Smooth muscle cell (in vitro differentiated cells): ENCODE measurements around the gene INIP. TPM values are rescaled to one million over a fixed set of nuclear protein-coding genes. Genes with fewer than 3 reads are reported as not detected.

Experiments
- DNase-seq: peaks from one replicate; lab custom pipeline; 2025; ENCODE audit not compliant: unreplicated experiment; lab: John Stamatoyannopoulos, UW
- H2AFZ ChIP-seq: fragments of 200-600 bp; sonication (generic); 2 replicates; pipeline ENCODE4 v1.6.0; 2016; ENCODE audit warnings: antibody characterized with exemption, low read depth, mild to moderate bottlenecking
- H3F3A ChIP-seq: fragments of 200-600 bp; sonication (generic); 2 replicates; pipeline ENCODE4 v1.6.0; 2017; ENCODE audit warnings: antibody characterized with exemption, low read depth
- H3K27ac ChIP-seq: fragments of 200-600 bp; sonication (generic); 2 replicates; pipeline ENCODE4 v1.5.1; 2016; ENCODE audit warnings: low read depth, mild to moderate bottlenecking
- H3K27me3 ChIP-seq: fragments of 200-600 bp; sonication (generic); 2 replicates; pipeline ENCODE4 v1.6.1; 2016; ENCODE audit warnings: low read depth, mild to moderate bottlenecking
- H3K36me3 ChIP-seq: fragments of 200-600 bp; sonication (generic); 2 replicates; pipeline ENCODE4 v1.5.1; 2016; ENCODE audit warnings: low read depth
- H3K4me1 ChIP-seq: fragments of 200-600 bp; sonication (generic); 2 replicates; pipeline ENCODE4 v1.5.1; 2016; ENCODE audit warnings: low read depth
- H3K4me2 ChIP-seq: fragments of 200-600 bp; sonication (generic); 2 replicates; pipeline ENCODE4 v1.6.0; 2016; ENCODE audit warnings: mild to moderate bottlenecking
- H3K4me3 ChIP-seq: fragments of 200-600 bp; sonication (generic); 2 replicates; pipeline ENCODE4 v1.5.1; 2016; ENCODE audit warnings: mild to moderate bottlenecking
- H3K79me2 ChIP-seq: fragments of 200-600 bp; sonication (generic); 2 replicates; pipeline ENCODE4 v1.6.0; 2016; ENCODE audit warnings: low read depth, mild to moderate bottlenecking
- H3K9ac ChIP-seq: fragments of 200-600 bp; sonication (generic); 2 replicates; pipeline ENCODE4 v1.6.0; 2016; ENCODE audit warnings: low read depth
- H3K9me3 ChIP-seq: fragments of 200-600 bp; sonication (generic); replicated peaks from 2 replicates; pipeline ENCODE4 v1.5.1; 2016; ENCODE audit warnings: low read depth
- H4K20me1 ChIP-seq: fragments of 200-600 bp; sonication (generic); 2 replicates; pipeline ENCODE4 v1.6.0; 2016; ENCODE audit warnings: low read depth
- CTCF ChIP-seq: fragments of 200-600 bp; sonication (generic); IDR thresholded peaks from 2 replicates; pipeline ENCODE4 v1.5.1; 2017; ENCODE audit warnings: borderline replicate concordance, mild to moderate bottlenecking, antibody characterized with exemption; ENCODE audit not compliant: insufficient read depth, poor library complexity, severe bottlenecking
- WGBS: methylation state at CpG from one replicate; pipeline ENCODE4 v1.1.7; 2016; ENCODE audit warnings: low lambda C conversion rate; 5-methylcytosine and 5-hydroxymethylcytosine counted together
- polyA plus RNA-seq: library from polyadenylated mRNA; unstranded; fragments of >200 nt; fragmentation: Nextera tagmentation; extraction: Ambion mirVana; gene quantifications from 2 replicates; pipeline ENCODE4 v1.2.1, GENCODE V29; 2016
- total RNA-seq: library from RNA; depleted of rRNA; stranded (reverse); fragments of >200 nt; gene quantifications from 2 replicates; pipeline ENCODE4 v1.2.3, GENCODE V29; 2014

The INIP gene
- total and polyA plus RNA-seq, 2 experiments from 2014 or later: 19.8 to 25.8 TPM

GRCh38 chr9:112720113-112720780 is 2.3 kb upstream of the INIP start:
- H3K4me1 ChIP-seq: peaks cover 5% of the 10 kb centered on the region
- DNase-seq: no peak
- H2AFZ ChIP-seq: no peak overlapping the region
- no peak overlapping the region for H3K4me2 ChIP-seq
- 89% methylated on average over 4 of the region's 4 CpGs for WGBS
- no peak overlapping the region for H3K27ac ChIP-seq
- no peak overlapping the region for H3K9ac ChIP-seq
- H3K36me3 ChIP-seq: no peaks in the 10 kb centered on the region
- H3K4me3 ChIP-seq: no peak overlapping the region
- no peak for TF ChIP-seq CTCF
- peaks cover 20% of the 10 kb centered on the region for H3K79me2 ChIP-seq
- peaks cover 7% of the 10 kb centered on the region for H3F3A ChIP-seq
- no peaks in the 10 kb centered on the region for H3K27me3 ChIP-seq
- H3K9me3 ChIP-seq: no peaks in the 10 kb centered on the region
- H4K20me1 ChIP-seq: no peaks in the 10 kb centered on the region

DNA sequence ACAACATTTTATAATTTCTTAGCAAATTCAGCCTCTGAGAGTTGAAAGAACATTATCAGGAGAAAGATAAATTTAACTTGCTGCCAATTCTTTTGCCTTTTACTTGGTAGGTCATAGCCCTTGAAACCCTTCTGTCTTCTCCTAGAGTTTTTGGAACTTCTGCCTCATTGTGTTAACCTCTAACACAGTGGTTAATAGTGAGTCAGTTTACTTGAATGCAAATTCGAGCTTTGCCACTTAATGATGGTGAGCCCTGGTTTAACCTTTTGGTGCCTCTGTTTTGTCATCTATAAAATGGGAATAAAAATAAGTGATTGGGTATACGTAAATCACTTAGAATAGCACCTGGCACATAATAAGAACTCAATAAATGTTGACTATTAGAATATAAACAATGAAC is 1.8 kb upstream of the INIP start:
- no peak overlapping the region for H3K9ac ChIP-seq
- DNase-seq: no peak
- H2AFZ ChIP-seq: peak overlapping the region; percentile 83
- H4K20me1 ChIP-seq: no peaks in the 10 kb centered on the region
- H3F3A ChIP-seq: peaks cover 7% of the 10 kb centered on the region
- no peak overlapping the region for H3K4me3 ChIP-seq
- H3K27ac ChIP-seq: no peak overlapping the region
- peaks cover 21% of the 10 kb centered on the region for H3K79me2 ChIP-seq
- peaks cover 5% of the 10 kb centered on the region for H3K4me1 ChIP-seq
- H3K27me3 ChIP-seq: no peaks in the 10 kb centered on the region
- no peaks in the 10 kb centered on the region for H3K36me3 ChIP-seq
- no peaks in the 10 kb centered on the region for H3K9me3 ChIP-seq
- WGBS: 86% methylated on average over 2 of the region's 2 CpGs
- no peak overlapping the region for H3K4me2 ChIP-seq
- no peak for TF ChIP-seq CTCF

- H3K4me2 ChIP-seq: no peak overlapping the region
- no peak for TF ChIP-seq CTCF
- H3K4me1 ChIP-seq: peaks cover 5% of the 10 kb centered on the region
- peaks cover 25% of the 10 kb centered on the region for H3K79me2 ChIP-seq
- no peak overlapping the region for H3K9ac ChIP-seq
- no peak overlapping the region for H3K27ac ChIP-seq
- no peaks in the 10 kb centered on the region for H3K27me3 ChIP-seq
- H3F3A ChIP-seq: peaks cover 7% of the 10 kb centered on the region
- no peaks in the 10 kb centered on the region for H3K36me3 ChIP-seq
- peak overlapping the region; percentile 83 for H2AFZ ChIP-seq
- H4K20me1 ChIP-seq: no peaks in the 10 kb centered on the region
- no peak for DNase-seq
- no peaks in the 10 kb centered on the region for H3K9me3 ChIP-seq
- no peak overlapping the region for H3K4me3 ChIP-seq
- 92% methylated on average over 1 of the region's 1 CpG for WGBS
Measured at GRCh38 chr9:112719241-112719691, 1.3 kb upstream of the INIP start.

DNA sequence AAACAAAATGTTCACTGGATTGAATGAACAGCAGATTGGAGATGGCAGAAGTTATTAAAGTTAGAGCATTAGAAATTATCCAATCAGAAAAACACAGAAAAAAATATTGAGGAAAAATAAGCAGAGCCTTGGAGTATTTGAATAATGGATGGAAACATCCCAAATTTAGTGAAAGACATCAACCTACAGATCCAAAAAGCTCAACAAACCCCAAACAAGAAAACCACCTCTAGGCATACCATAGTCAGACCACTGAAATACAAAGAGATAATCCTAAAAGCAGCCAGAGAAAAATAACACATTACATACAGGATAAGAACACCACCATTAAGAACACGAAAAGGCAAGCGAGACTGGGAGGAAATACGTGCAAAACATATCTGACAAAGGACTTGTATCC is 5.2 kb downstream of the INIP start:
- no peak overlapping the region for H3K9ac ChIP-seq
- H3K9me3 ChIP-seq: no peaks in the 10 kb centered on the region
- peaks cover 31% of the 10 kb centered on the region for H4K20me1 ChIP-seq
- no peak overlapping the region for H2AFZ ChIP-seq
- no peaks in the 10 kb centered on the region for H3K36me3 ChIP-seq
- H3K4me1 ChIP-seq: peaks cover 5% of the 10 kb centered on the region
- H3K4me3 ChIP-seq: no peak overlapping the region
- H3F3A ChIP-seq: no peaks in the 10 kb centered on the region
- no peak for DNase-seq
- H3K27ac ChIP-seq: no peak overlapping the region
- H3K79me2 ChIP-seq: peaks cover 51% of the 10 kb centered on the region
- H3K4me2 ChIP-seq: no peak overlapping the region
- 95% methylated on average over 3 of the region's 3 CpGs for WGBS
- no peak for TF ChIP-seq CTCF
- no peaks in the 10 kb centered on the region for H3K27me3 ChIP-seq
